Coronary artery (tissue), 2 donors: ENCODE measurements around the gene FRAS1.
"Not testable (repeated sequence)": the region's sequence is repeated elsewhere in the genome, so short reads cannot be mapped to it uniquely, and the experiment has no call there.

Source experiments
- DNase-seq: peaks from one replicate; pipeline ENCODE4 v3.0.0-alpha.2; 2017; ENCODE audit warnings: low spot score
- H3K27ac ChIP-seq, 2 donors: fragments of 200-600 bp; sonication (generic); one replicate each; pipeline ENCODE4 v1.5.1; 2016 to 2019
- H3K4me3 ChIP-seq: fragments of 200-600 bp; sonication (generic); 2 replicates; pipeline ENCODE4 v1.5.1; 2016; ENCODE audit warnings: mild to moderate bottlenecking, moderate library complexity
- CTCF ChIP-seq: fragments of 200-600 bp; sonication (generic); IDR thresholded peaks from one replicate; pipeline ENCODE4 v1.5.1; 2019; ENCODE audit warnings: antibody characterized with exemption

Gene FRAS1

GRCh38 chr4:78119698-78120097 is 62.6 kb downstream of the FRAS1 start:
- DNase-seq: no peak
- peak overlapping the region in 1 of 2 donors; percentile 16 for H3K27ac ChIP-seq
- H3K4me3 ChIP-seq: no peak overlapping the region
- TF ChIP-seq CTCF: no peak

DNA sequence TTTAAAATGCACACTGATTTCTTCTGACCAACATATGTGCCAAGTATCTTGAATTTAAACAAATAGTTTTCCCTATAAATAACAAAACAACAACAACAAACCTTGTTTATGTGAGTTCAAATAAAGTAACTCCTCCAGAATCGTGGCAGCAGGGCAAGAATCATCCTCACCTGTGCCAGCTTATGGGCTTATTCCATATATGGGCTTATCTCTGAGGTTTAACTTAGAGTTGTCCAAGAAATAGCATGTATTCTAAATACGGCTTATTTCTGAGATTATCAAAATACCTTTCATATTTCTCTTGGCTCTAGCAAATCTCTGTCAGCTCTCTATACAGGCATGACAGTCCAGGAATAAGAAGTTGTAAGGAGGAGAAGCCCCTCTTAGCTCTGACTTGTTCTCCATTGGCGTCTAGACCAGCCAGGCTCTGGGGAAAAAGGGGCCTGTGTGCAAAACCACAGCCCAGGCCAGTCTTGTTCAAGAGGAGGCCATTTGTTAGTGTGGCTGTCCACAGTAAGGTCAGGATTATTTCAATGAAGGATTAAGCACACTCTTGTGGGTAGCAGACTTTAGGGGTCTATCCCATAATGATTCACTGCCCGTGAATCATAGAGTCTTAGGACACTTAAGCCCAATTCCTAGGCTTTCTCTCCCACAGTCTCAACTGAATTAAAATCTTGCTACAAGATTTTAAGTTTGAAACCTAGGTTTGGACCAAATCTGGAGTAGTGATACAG is 63.2 kb downstream of the FRAS1 start:
- no peak for DNase-seq
- H3K27ac ChIP-seq: peak overlapping the region; percentile 20 to 63
- no peak overlapping the region for H3K4me3 ChIP-seq
- no peak for TF ChIP-seq CTCF

GRCh38 chr4:78121338-78121904 is 64.3 kb downstream of the FRAS1 start:
- no peak overlapping the region for H3K4me3 ChIP-seq
- peak overlapping the region in 1 of 2 donors; percentile 63 for H3K27ac ChIP-seq
- TF ChIP-seq CTCF: no peak
- no peak for DNase-seq

DNA sequence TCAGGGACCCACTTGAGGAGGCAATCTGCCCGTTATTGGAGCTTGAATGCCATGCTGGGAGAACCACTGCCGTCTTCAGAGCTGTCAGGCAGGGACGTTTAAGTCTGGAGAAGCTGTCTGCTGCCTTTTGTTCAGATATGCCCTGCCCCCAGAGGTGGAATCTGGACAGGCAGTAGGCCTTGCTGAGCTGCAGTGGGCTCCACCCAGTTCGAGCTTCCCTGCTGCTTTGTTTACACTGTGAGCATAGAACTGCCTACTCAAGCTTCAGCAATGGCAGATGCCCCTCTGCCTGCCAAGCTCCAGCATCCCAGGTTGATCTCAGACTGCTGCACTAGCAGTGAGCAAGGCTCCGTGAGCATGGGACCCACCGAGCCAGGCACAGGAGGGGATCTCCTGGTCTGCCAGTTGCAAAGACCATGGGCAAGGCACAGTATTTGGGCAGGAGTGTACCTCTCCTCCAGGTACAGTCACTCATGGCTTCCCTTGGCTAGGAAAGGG is 68.8 kb downstream of the FRAS1 start:
- not testable (repeated sequence) for H3K4me3 ChIP-seq, DNase-seq, H3K27ac ChIP-seq

DNA sequence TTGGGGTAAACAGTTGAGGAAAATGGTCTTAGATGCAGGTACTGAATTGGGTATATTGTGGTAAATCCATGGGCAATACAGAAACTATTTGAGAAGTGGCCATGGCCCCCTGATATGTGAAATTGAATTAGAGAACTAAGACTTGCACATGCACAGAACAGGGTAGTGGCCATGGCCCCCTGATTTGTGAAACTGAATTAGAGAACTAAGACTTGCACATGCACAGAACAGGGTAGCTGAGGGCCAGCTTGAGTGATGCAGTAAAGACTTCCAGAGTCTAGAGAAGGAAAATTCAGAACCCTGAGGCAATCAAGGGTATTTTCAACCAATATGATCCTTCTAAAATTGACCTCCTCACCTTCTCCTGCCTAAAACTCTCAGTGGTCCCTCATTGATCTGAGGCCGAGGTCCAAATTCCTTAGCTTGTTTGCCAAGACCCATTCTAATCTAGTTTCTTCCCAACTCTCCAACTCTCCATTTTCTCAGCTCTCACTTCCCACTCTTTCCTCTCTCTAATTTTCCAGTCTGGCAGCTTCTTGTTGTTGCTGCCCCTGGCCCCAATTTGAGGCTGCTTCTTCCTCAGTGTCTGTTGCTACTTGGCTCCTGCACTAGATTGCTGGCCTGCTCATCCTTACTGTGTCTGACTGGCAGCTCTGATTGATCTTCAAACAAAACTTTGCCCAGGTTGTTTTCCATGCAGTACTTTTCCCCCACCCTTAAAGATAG is 72.4 kb downstream of the FRAS1 start:
- DNase-seq: no peak
- Histone ChIP-seq H3K4me3 (no peak overlapping the region), H3K27ac (no peak overlapping the region)
- no peak for TF ChIP-seq CTCF

DNA sequence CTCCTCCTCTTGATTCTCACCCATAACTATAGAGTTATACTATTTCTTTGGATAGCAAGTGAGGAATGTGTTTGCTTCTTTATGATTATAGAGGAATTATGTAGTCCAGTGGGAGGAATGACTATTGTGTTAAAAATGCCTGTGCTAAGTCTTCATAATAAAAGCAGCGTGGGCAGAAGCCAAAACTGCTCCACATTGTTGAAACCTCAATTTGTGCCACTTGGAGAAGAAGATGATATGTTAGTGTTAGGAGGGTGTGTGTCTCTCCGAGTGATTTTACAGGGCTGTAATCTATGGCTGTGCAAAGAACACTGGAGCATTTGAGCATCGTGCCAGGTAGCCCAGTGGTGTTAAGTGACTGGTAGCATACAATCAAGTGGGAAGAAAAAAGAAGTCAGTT is 74.3 kb downstream of the FRAS1 start:
- DNase-seq: no peak
- Histone ChIP-seq H3K27ac (no peak overlapping the region), H3K4me3 (no peak overlapping the region)
- no peak for TF ChIP-seq CTCF

DNA sequence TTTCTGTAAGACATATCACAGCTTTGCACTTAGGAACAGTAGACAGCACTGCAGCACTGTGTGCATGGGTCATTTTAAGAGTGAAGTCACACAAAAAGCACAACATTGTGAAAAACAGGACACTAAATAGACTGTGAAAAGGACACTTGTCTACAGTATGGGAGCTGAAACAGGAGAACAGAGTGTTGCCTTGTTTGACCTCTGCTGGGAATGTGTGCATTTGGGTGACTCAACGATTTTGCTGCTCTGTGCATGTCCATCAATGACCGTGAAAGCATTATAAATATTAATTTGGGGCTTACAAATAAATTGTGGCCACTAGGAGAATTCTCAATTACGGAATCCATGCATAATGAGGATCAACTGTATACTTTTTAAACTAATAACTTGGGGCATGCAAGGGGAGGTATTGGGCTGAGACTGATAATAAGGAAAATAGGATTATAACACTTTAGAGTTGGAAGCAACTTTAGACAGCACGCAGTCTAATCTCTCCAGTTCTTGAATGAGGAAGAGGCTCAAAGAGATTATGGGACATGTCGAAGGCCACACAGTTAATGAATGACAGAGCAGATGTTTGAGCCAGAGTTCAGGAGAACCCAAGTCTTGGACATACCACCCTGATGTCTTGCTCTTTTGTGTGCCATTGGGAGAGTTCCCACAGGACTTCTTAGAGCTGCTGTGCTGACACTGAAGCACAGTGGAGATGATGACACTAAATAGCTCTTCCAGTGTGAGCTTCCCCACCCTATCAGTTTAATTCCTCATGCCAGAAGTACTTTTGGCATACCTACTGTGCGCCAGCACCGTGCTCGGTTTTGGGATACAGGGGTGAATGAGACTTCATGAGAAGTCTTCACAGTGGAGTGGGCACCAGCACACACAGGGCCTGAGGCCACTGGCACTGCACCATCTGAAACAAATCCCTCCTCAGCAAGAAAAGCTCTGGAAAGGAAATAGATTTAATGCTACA is 79.3 kb downstream of the FRAS1 start:
- DNase-seq: no peak
- Histone ChIP-seq H3K27ac (no peak overlapping the region), H3K4me3 (no peak overlapping the region)
- no peak for TF ChIP-seq CTCF
